Panc1 (cell line): ENCODE results near the gene AMZ1. TPM values are rescaled to one million over a fixed set of nuclear protein-coding genes. Genes with fewer than 3 reads are reported as not detected.
A peak's percentile ranks its signal among the peaks of the same experiment; 100 is the strongest.
"Not testable (repeated sequence)": the region's sequence is repeated elsewhere in the genome, so short reads cannot be mapped to it uniquely, and the experiment has no call there.

Source experiments
- ATAC-seq: fragments of 200-7000 bp; cut with Tn5 transposase; 2 replicates; pipeline ENCODE4 v1.9.1; 2020; ENCODE audit warnings: mild to moderate bottlenecking, moderate library complexity
- BruUV-seq: library from RNA; stranded (reverse); fragments of 400-500 nt; replicated peaks from 2 replicates; lab custom pipeline; 2021; lab: Mats Ljungman, UMichigan
- CTCF ChIA-PET: fragments of 300-600 bp; sonication (Branson Sonifier 250); formaldehyde crosslinking; loops from one replicate; lab custom pipeline; 2022; ENCODE audit warnings: antibody characterized with exemption; lab: Charles Lee
- POLR2A ChIA-PET: fragments of 300-600 bp; sonication (Branson Sonifier 250); formaldehyde crosslinking; loops from one replicate; lab custom pipeline; 2022; ENCODE audit warnings: antibody characterized with exemption; lab: Charles Lee
- DNase-seq: peaks from one replicate; pipeline ENCODE4 v3.0.0-alpha.2; 2010; ENCODE audit warnings: low read depth, low spot score
- H3K27ac ChIP-seq: 2 replicates; pipeline ENCODE4 v1.5.1; 2011; ENCODE audit warnings: mild to moderate bottlenecking, low read length, inconsistent platforms
- H3K27me3 ChIP-seq: fragments of 200-500 bp; sonication (Bioruptor generic); 2 replicates; pipeline ENCODE4 v1.6.0; 2014; ENCODE audit warnings: low read length, inconsistent platforms; ENCODE audit not compliant: control insufficient read depth, insufficient read depth
- H3K36me3 ChIP-seq: fragments of 200-500 bp; sonication (Bioruptor generic); 2 replicates; pipeline ENCODE4 v1.5.1; 2014; ENCODE audit warnings: inconsistent platforms, mild to moderate bottlenecking, low read length, moderate library complexity; ENCODE audit not compliant: control insufficient read depth, insufficient read depth
- H3K4me1 ChIP-seq: 2 replicates; pipeline ENCODE4 v1.5.1; 2011; ENCODE audit warnings: inconsistent platforms, mild to moderate bottlenecking, low read length, moderate library complexity; ENCODE audit not compliant: control insufficient read depth, insufficient read depth
- H3K4me3 ChIP-seq, 2 experiments: 2 replicates each; pipeline ENCODE4 v1.5.1; 2011 to 2012; ENCODE audit warnings: low read depth in 2 of 2, low read length in 2 of 2, mild to moderate bottlenecking in 2 of 2, inconsistent platforms in 1 of 2, moderate library complexity in 1 of 2
- H3K9me3 ChIP-seq: fragments of 200-500 bp; sonication (Bioruptor generic); 2 replicates; pipeline ENCODE4 v1.5.1; 2014; ENCODE audit warnings: low read depth, mild to moderate bottlenecking, inconsistent platforms, low read length, moderate library complexity; ENCODE audit not compliant: control insufficient read depth, insufficient read depth
- POLR2AphosphoS5 ChIP-seq: IDR thresholded peaks from 2 replicates; pipeline ENCODE4 v1.6.1; 2012; ENCODE audit warnings: mild to moderate bottlenecking, low read depth, low read length, moderate library complexity
- SIN3A ChIP-seq: IDR thresholded peaks from 2 replicates; pipeline ENCODE4 v1.6.1; 2012; ENCODE audit warnings: low read depth, mild to moderate bottlenecking, low read length, moderate library complexity, borderline replicate concordance; ENCODE audit not compliant: insufficient read depth
- TCF7L2 ChIP-seq: IDR thresholded peaks from 2 replicates; pipeline ENCODE4 v1.6.1; 2011; ENCODE audit warnings: mild to moderate bottlenecking, low read depth, low read length, inconsistent platforms
- in situ Hi-C: cut with HindIII; loops from 2 replicates; pipeline ENCODE4 v1.10.0; 2016; ENCODE audit warnings: low sequenced_read_pairs, low pct_unique_long_range_greater_than_20kb
- intact Hi-C: fragments of 100-400 bp; cut with micrococcal nuclease; formaldehyde crosslinking; loops from one replicate; pipeline ENCODE4 v1.10.0; 2022; ENCODE audit not compliant: unreplicated experiment
- total RNA-seq: library from RNA; stranded (reverse); gene quantifications from one replicate; pipeline ENCODE4 v1.2.1, GENCODE V29; 2021; ENCODE audit not compliant: unreplicated experiment
- TF ChIP-seq, protein P1 (sequence below): fragments of 450-650 bp; IDR thresholded peaks from 2 replicates; pipeline ENCODE4 v1.5.1; 2017; ENCODE audit warnings: mild to moderate bottlenecking
- TF ChIP-seq, protein P2 (sequence below), 2 experiments: IDR thresholded peaks; 2 replicates each; pipeline ENCODE4 v1.6.1; 2011 to 2012; ENCODE audit warnings: low read depth in 2 of 2, control low read depth in 1 of 2, low read length in 1 of 2, mild to moderate bottlenecking in 1 of 2, moderate library complexity in 1 of 2; ENCODE audit not compliant: insufficient read depth in 1 of 2

Gene AMZ1
- total RNA-seq, 1 experiment from 2014 or later: 0.57 TPM

DNA sequence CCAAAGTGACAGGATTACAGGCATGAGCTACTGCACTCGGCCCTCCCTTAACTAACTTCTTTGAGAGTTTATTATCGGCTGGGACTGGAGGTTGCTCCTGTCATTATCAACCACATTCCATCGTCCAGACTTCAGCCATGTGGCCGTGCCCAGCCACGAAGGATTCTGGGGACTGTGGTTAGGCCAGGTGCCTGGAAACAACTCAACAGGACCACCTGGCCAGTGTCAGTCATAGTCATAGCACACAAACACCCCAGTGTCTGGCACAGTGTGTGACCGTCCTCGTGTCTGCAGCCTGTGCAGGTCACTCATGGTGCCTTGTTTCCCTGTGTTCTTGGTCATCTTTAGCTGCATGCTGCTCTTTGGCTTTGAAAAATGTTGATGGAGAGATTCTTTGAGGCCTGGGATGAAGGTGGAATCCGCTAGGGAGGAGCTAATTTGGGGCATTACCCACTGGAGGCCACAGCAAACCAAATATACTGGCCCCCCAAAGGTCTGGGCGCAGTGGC lies 12.7 kb upstream of the AMZ1 start:
- ChIA-PET POLR2A (interaction anchor here (0.6 to 0.7 kb wide), 3 partner anchors 23 to 180 kb away, joined by 3 to 5 read pairs (median 3); no protein-coding TSS in a partner anchor), CTCF (no interaction called here)
- no peak overlapping the region for H3K27ac ChIP-seq
- no TSS peak for BruUV-seq
- ATAC-seq (no peak), DNase-seq (no peak)
- no peaks in the 10 kb centered on the region for H3K9me3 ChIP-seq
- no peak overlapping the region for H3K4me3 ChIP-seq
- in situ Hi-C loops (no loop called here), intact Hi-C loops (no loop called here)
- no peaks in the 10 kb centered on the region for H3K4me1 ChIP-seq
- H3K36me3 ChIP-seq: no peaks in the 10 kb centered on the region
- TF ChIP-seq TCF7L2: no peak
- no peak for TF ChIP-seq SIN3A
- no peak for TF ChIP-seq POLR2AphosphoS5
- TF ChIP-seq, protein P1, sequence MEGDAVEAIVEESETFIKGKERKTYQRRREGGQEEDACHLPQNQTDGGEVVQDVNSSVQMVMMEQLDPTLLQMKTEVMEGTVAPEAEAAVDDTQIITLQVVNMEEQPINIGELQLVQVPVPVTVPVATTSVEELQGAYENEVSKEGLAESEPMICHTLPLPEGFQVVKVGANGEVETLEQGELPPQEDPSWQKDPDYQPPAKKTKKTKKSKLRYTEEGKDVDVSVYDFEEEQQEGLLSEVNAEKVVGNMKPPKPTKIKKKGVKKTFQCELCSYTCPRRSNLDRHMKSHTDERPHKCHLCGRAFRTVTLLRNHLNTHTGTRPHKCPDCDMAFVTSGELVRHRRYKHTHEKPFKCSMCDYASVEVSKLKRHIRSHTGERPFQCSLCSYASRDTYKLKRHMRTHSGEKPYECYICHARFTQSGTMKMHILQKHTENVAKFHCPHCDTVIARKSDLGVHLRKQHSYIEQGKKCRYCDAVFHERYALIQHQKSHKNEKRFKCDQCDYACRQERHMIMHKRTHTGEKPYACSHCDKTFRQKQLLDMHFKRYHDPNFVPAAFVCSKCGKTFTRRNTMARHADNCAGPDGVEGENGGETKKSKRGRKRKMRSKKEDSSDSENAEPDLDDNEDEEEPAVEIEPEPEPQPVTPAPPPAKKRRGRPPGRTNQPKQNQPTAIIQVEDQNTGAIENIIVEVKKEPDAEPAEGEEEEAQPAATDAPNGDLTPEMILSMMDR: no peak
- TF ChIP-seq, protein P2, sequence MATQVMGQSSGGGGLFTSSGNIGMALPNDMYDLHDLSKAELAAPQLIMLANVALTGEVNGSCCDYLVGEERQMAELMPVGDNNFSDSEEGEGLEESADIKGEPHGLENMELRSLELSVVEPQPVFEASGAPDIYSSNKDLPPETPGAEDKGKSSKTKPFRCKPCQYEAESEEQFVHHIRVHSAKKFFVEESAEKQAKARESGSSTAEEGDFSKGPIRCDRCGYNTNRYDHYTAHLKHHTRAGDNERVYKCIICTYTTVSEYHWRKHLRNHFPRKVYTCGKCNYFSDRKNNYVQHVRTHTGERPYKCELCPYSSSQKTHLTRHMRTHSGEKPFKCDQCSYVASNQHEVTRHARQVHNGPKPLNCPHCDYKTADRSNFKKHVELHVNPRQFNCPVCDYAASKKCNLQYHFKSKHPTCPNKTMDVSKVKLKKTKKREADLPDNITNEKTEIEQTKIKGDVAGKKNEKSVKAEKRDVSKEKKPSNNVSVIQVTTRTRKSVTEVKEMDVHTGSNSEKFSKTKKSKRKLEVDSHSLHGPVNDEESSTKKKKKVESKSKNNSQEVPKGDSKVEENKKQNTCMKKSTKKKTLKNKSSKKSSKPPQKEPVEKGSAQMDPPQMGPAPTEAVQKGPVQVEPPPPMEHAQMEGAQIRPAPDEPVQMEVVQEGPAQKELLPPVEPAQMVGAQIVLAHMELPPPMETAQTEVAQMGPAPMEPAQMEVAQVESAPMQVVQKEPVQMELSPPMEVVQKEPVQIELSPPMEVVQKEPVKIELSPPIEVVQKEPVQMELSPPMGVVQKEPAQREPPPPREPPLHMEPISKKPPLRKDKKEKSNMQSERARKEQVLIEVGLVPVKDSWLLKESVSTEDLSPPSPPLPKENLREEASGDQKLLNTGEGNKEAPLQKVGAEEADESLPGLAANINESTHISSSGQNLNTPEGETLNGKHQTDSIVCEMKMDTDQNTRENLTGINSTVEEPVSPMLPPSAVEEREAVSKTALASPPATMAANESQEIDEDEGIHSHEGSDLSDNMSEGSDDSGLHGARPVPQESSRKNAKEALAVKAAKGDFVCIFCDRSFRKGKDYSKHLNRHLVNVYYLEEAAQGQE (IDR thresholded peaks at IDR 0.05; ENCODE audit: insufficient read depth in 1 of 2, low read depth in 2 of 2, low read length in 1 of 2): no peak
- no peaks in the 10 kb centered on the region for H3K27me3 ChIP-seq

DNA sequence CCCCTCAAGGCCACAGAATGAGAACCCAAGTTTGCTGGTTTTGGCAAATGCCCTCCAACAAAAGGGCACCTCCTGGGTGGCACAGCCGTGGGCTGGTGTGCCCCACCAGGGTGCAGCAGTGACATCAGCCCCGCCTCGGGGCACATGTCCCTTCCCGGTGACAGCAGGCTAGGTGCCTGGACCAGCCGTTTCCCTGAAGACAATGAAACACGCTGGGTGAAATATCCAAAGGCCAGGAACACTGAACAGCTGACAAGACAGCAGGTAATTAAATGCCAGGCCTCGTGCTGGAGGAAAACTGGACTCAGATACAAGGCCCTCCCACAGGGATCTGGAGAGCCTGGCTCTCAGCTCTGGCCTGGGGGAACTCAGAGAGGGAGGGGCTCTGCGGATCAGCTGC lies 11.4 kb upstream of the AMZ1 start:
- CTCF ChIA-PET: not testable (repeated sequence)

DNA sequence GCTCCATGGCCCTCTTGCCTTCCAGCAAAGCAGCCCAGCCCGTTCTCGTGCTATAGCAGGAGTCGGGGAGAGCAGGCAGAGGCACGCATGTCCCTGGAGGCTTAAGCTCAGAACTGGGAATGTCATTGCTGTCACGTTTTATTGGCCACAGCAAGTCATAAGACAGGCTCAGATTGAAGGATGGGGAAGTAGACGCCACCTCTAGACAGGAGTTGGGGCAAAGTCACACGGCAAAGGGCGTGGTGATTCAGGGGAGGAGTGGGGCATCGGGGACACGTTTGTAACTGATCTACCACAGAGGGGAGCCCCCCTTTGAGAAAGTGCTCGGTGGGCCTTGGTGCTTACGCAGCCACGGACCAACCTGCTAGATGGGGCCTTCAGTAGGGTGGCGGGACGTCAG lies 9.5 kb upstream of the AMZ1 start:
- CTCF ChIA-PET, intact Hi-C loops: not testable (repeated sequence)

More for the DNA sequence above, 11.4 kb upstream of the AMZ1 start:
- intact Hi-C loops, ATAC-seq, H3K27ac ChIP-seq, H3K4me1 ChIP-seq, H3K9me3 ChIP-seq, DNase-seq, BruUV-seq, H3K27me3 ChIP-seq, H3K36me3 ChIP-seq, in situ Hi-C loops, POLR2A ChIA-PET, H3K4me3 ChIP-seq: not testable (repeated sequence)

DNA sequence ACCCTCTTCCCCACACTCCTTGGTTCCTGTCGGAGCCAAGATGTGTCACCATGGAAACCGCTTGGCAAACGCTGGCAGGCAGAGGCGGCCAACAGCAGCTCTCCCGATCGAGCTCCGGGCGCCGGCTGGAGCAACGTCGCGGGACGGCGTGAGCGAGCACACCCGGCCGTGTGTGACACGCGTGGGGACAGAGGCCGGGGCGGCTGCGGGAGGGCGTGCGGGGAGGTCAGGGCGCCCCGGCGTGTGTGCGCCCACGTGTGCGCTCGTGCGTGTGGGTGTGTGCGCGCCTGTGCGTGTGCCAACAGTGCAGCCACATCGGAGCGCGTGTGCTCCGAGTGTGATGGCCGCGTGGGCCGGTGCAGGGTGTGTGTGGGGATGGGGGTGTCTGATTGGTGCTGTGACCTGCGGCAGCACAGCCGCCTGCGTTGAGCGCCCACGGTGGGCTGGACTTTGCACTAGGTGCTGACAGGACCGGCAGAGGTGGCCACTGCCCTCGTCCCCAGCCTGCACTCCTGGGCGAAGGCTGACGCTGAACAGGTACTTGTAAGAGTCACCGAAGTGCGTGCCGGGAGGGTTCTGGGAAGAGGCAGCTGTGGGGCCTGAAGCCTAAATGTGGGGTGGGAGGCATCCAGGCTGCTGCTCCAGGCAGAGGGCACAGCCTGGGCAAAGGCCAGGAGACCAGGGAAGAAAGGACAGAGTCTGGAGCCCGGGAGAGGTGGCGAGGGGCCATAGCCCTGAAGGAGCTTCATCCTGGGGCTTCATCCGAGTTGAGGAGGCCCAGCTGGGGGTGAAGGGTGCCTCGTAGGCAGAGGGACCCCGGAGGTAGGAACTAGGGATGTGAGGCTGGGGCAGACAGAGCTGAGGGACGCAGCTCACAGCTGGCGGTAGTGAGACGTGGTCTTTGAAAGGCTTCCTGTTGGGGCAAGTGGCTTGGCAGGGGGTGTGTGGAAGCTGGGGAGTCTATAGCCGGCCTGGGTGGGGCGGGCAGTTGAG lies 8.6 kb upstream of the AMZ1 start:
- BruUV-seq, POLR2A ChIA-PET, H3K9me3 ChIP-seq, H3K27ac ChIP-seq, H3K27me3 ChIP-seq, DNase-seq, H3K4me1 ChIP-seq, in situ Hi-C loops, H3K36me3 ChIP-seq: not testable (repeated sequence)
- peak; percentile 28 for ATAC-seq
- peak overlapping the region; percentile 22 to 33 for H3K4me3 ChIP-seq
- CTCF ChIA-PET: interaction anchor here (1.5 to 2.2 kb wide), 2 partner anchors 23 to 229 kb away, joined by 6 read pairs; no protein-coding TSS in a partner anchor
- intact Hi-C loops: loop anchor here (10.0 kb wide), 1 partner anchor 225 kb away; no protein-coding TSS in a partner anchor

More for the DNA sequence above, 9.5 kb upstream of the AMZ1 start:
- POLR2A ChIA-PET, ATAC-seq, BruUV-seq, H3K9me3 ChIP-seq, in situ Hi-C loops, H3K27me3 ChIP-seq, H3K4me1 ChIP-seq, H3K4me3 ChIP-seq, DNase-seq, H3K27ac ChIP-seq, H3K36me3 ChIP-seq: not testable (repeated sequence)
